Measurements from ENCODE around the gene KCNH2. TPM values are rescaled to one million over a fixed set of nuclear protein-coding genes. Genes with fewer than 3 reads are reported as not detected.

KCNH2 gene
- total and polyA plus RNA-seq, 4 donors = 0.18 to 74.6 (median 0.33) TPM; not detected in 1

GRCh38 chr7:150994838-150995510 is 16.9 kb upstream of the KCNH2 start:
- H3K9me3 ChIP-seq (ENCODE audit: control insufficient read depth in 4 of 4, low read length in 3 of 4) = peaks cover 0 to 2% (median under 1%) of the 10 kb centered on the region in 4 donors
- H3K27me3 ChIP-seq (ENCODE audit: control insufficient read depth in 4 of 4, insufficient read depth in 4 of 4, low read length in 3 of 4) = no peaks in the 10 kb centered on the region
- no peak for DNase-seq (ENCODE audit: low spot score)
- peak overlapping the region in 1 of 2 donors; percentile 19 for H3K27ac ChIP-seq (ENCODE audit: low read depth in 1 of 2, low read length in 2 of 2)
- 61% methylated on average over 19 of the region's 19 CpGs for WGBS
- H3K4me3 ChIP-seq (ENCODE audit: low read depth in 1 of 3, low read length in 3 of 3) = peak overlapping the region in 1 of 3 donors; percentile 11
- no peak overlapping the region for H3K9ac ChIP-seq (ENCODE audit: low read depth in 1 of 2, low read length in 2 of 2)
- H3K4me1 ChIP-seq (ENCODE audit: control insufficient read depth in 4 of 4, insufficient read depth in 4 of 4, low read length in 3 of 4) = peaks cover 0 to 1% (median 0%) of the 10 kb centered on the region in 4 donors
- TF ChIP-seq HNF4A (conservative IDR thresholded peaks at IDR 0.05) (no peak), NR2F2 (IDR thresholded peaks at IDR 0.05) (no peak), JUND (IDR thresholded peaks at IDR 0.05) (no peak), RXRA (IDR thresholded peaks at IDR 0.05) (no peak), EGR1 (IDR thresholded peaks at IDR 0.05; ENCODE audit: low read depth in 2 of 2) (no peak), RAD21 (IDR thresholded peaks at IDR 0.05) (no peak), CTCF (IDR thresholded peaks at IDR 0.05; ENCODE audit: low read depth, low read length, missing input control) (no peak), SP1 (IDR thresholded peaks at IDR 0.05) (no peak), FOXA1 (IDR thresholded peaks at IDR 0.05) (no peak), FOXA2 (IDR thresholded peaks at IDR 0.05) (no peak), ZBTB33 (IDR thresholded peaks at IDR 0.05) (no peak), HNF4G (IDR thresholded peaks at IDR 0.05) (no peak), TAF1 (conservative IDR thresholded peaks at IDR 0.05) (no peak)
- TF ChIP-seq, protein P1, sequence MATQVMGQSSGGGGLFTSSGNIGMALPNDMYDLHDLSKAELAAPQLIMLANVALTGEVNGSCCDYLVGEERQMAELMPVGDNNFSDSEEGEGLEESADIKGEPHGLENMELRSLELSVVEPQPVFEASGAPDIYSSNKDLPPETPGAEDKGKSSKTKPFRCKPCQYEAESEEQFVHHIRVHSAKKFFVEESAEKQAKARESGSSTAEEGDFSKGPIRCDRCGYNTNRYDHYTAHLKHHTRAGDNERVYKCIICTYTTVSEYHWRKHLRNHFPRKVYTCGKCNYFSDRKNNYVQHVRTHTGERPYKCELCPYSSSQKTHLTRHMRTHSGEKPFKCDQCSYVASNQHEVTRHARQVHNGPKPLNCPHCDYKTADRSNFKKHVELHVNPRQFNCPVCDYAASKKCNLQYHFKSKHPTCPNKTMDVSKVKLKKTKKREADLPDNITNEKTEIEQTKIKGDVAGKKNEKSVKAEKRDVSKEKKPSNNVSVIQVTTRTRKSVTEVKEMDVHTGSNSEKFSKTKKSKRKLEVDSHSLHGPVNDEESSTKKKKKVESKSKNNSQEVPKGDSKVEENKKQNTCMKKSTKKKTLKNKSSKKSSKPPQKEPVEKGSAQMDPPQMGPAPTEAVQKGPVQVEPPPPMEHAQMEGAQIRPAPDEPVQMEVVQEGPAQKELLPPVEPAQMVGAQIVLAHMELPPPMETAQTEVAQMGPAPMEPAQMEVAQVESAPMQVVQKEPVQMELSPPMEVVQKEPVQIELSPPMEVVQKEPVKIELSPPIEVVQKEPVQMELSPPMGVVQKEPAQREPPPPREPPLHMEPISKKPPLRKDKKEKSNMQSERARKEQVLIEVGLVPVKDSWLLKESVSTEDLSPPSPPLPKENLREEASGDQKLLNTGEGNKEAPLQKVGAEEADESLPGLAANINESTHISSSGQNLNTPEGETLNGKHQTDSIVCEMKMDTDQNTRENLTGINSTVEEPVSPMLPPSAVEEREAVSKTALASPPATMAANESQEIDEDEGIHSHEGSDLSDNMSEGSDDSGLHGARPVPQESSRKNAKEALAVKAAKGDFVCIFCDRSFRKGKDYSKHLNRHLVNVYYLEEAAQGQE (IDR thresholded peaks at IDR 0.05) = no peak
- TF ChIP-seq, protein P2, sequence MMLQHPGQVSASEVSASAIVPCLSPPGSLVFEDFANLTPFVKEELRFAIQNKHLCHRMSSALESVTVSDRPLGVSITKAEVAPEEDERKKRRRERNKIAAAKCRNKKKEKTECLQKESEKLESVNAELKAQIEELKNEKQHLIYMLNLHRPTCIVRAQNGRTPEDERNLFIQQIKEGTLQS (IDR thresholded peaks at IDR 0.05) = no peak
- no peaks in the 10 kb centered on the region for H3K36me3 ChIP-seq (ENCODE audit: control insufficient read depth in 4 of 4, insufficient read depth in 3 of 4, low read depth in 1 of 4, low read length in 3 of 4)
